ENCODE results near the gene STAG1. TPM values are rescaled to one million over a fixed set of nuclear protein-coding genes. Genes with fewer than 3 reads are reported as not detected.
"Not testable (repeated sequence)": the region's sequence is repeated elsewhere in the genome, so short reads cannot be mapped to it uniquely, and the experiment has no call there.

Gene STAG1
- total RNA-seq, 4 donors from 2014 or later: 48.6 to 71.2 (median 58.2) TPM

DNA sequence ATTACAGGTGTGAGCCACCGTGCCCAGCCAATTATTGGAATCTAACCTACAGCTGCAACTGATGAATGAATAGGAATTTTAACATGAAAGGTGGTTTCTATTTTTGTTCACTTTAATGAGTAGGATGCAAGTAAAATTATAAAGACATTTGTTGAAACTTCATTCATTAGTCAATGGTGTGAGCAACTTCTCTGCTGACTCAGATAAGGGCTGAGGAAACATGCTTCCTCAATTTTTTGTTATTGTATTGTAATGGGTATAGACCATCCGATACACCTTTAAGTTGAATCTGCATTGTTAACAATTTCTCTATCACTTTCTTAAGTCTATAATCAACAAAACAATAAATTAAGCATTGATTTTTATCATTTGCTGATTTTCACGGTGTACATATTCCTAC is 127.8 kb downstream of the STAG1 start:
- Histone ChIP-seq H3K9me3 (no peaks in the 10 kb centered on the region), H3K27ac (no peak overlapping the region), H3K36me3 (peaks cover 0 to 9% (median 0%) of the 10 kb centered on the region in 3 donors), H3K4me3 (no peak overlapping the region), H3K4me1 (peaks cover 0 to 25% (median 3%) of the 10 kb centered on the region in 4 donors), H3K27me3 (no peaks in the 10 kb centered on the region)
- TF ChIP-seq EP300 (IDR thresholded peaks at IDR 0.05) (no peak), POLR2A (IDR thresholded peaks at IDR 0.05) (no peak), CTCF (IDR thresholded peaks at IDR 0.05) (no peak)
- DNase-seq (ENCODE audit: low spot score in 2 of 2): no peak
- WGBS, 2 donors: 95 to 97% methylated on average over 3 of the region's 3 CpGs

DNA sequence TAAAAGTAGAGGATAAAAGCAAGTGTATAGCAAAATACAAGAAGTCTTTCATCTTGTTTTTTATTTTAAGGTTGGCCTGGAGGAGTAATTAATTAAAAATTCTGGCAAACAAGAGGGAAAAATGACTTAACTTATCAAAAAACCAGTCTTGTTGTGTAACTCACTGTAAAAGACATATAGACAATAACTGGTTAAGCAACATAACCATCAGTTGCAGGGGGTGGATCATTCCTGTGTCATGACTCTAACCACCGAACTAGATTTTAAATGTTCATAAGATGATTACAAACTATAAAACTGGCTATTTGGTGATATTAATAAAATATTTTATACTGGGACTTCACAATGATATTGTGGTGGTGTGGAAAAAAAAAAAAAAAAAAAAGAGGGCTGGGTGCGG is 130.6 kb downstream of the STAG1 start:
- Histone ChIP-seq H3K27me3 (no peaks in the 10 kb centered on the region), H3K36me3 (peaks cover 0 to 7% (median 0%) of the 10 kb centered on the region in 3 donors), H3K27ac (no peak overlapping the region), H3K4me3 (no peak overlapping the region), H3K4me1 (peaks cover 0 to 24% (median 3%) of the 10 kb centered on the region in 4 donors), H3K9me3 (no peaks in the 10 kb centered on the region)
- no peak for TF ChIP-seq CTCF (IDR thresholded peaks at IDR 0.05)
- no peak for TF ChIP-seq EP300 (IDR thresholded peaks at IDR 0.05)
- TF ChIP-seq POLR2A (IDR thresholded peaks at IDR 0.05): no peak
- DNase-seq (ENCODE audit: low spot score in 2 of 2): no peak
- WGBS, 2 donors: 63 to 66% methylated on average over 2 of the region's 2 CpGs

DNA sequence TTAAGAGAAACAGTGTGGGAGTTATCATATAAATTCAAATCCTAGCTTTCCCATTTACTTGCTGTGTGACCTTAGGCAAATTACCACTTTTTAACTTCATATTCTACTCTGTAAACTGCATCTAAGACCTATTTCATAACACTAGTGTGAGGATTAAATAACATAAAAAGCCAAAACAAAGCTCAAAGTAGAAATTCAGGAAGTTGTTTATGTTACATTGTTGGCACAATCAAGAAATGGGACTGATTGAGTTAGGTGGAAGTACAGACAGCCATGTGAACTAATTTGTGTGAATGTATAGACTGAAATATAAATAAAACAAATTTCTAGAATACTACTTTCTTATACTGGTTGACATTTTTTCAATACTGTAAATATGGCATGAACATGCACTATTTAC is 131.7 kb downstream of the STAG1 start:
- no peak for DNase-seq (ENCODE audit: low spot score in 2 of 2)
- Histone ChIP-seq H3K27me3 (no peaks in the 10 kb centered on the region), H3K4me3 (no peak overlapping the region), H3K27ac (no peak overlapping the region), H3K36me3 (peaks cover 0 to 7% (median 0%) of the 10 kb centered on the region in 3 donors), H3K9me3 (no peaks in the 10 kb centered on the region), H3K4me1 (peaks cover 0 to 21% (median 0%) of the 10 kb centered on the region in 4 donors)
- no peak for TF ChIP-seq CTCF (IDR thresholded peaks at IDR 0.05)
- no peak for TF ChIP-seq EP300 (IDR thresholded peaks at IDR 0.05)
- TF ChIP-seq POLR2A (IDR thresholded peaks at IDR 0.05): no peak

DNA sequence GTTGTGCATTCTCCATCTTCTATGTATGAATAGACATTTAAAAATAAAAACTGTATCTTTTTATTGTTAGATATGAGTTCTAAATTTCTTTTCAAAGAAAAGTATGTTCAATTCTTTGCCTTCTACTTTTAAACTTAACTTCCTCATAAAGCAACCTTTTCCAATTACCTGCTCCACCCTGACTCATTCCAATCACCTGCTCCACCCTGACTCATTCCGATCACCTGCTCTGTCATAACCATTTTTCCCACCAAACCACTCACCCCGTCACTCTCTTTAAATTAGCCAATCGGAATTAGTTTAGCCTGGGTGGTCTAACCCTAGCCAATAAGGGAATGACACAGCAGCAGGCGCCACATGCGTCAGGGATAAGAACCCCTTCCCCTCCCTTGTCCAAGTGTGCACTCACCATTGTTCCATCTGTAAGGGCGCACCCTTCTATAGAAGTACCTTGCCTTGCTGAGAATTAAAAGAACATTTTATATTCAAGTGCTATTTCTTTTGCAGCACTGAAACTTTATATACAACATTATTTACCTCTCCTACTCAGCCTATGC is 134.1 kb downstream of the STAG1 start:
- not testable (repeated sequence) for H3K4me3 ChIP-seq; DNase-seq (ENCODE audit: low spot score in 2 of 2); H3K27ac ChIP-seq; H3K27me3 ChIP-seq; H3K9me3 ChIP-seq
- Histone ChIP-seq H3K36me3 (peaks cover 0 to 10% (median 0%) of the 10 kb centered on the region in 3 donors), H3K4me1 (peaks cover 0 to 19% (median 0%) of the 10 kb centered on the region in 4 donors)
- WGBS, 2 donors: 80 to 96% methylated on average over 6 of the region's 6 CpGs

DNA sequence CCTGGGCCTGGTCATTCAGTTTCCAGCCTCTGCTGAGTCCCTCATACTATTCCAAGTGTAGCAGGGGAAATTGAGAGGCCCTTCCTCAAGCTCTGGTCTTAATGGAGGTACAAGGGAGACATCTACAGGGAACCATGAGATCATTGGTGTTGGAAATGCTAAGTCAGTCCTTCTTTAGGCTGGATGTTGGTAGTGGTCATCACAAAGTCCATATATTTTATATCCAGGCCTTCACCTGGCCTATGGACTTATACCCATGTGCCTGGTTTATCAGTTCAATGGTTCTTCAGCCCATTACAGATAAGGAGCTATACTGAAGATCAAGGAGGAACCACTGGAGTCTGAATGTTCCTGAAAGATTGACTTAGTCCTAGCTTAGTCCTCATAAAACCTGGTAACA is 135.0 kb downstream of the STAG1 start:
- no peak for DNase-seq (ENCODE audit: low spot score in 2 of 2)
- no peak overlapping the region for H3K4me3 ChIP-seq
- H3K27ac ChIP-seq: no peak overlapping the region
- peaks cover 0 to 10% (median 0%) of the 10 kb centered on the region in 3 donors for H3K36me3 ChIP-seq
- no peaks in the 10 kb centered on the region for H3K9me3 ChIP-seq
- H3K4me1 ChIP-seq: peaks cover 0 to 11% (median 0%) of the 10 kb centered on the region in 4 donors
- H3K27me3 ChIP-seq: no peaks in the 10 kb centered on the region
- TF ChIP-seq EP300 (IDR thresholded peaks at IDR 0.05): no peak
- no peak for TF ChIP-seq POLR2A (IDR thresholded peaks at IDR 0.05)
- TF ChIP-seq CTCF (IDR thresholded peaks at IDR 0.05): no peak

- H3K27ac ChIP-seq: no peak overlapping the region
- WGBS, 2 donors: 53 to 58% methylated on average over 2 of the region's 2 CpGs
- peaks cover 0 to 14% (median 0%) of the 10 kb centered on the region in 3 donors for H3K36me3 ChIP-seq
- TF ChIP-seq EP300 (IDR thresholded peaks at IDR 0.05) (no peak), POLR2A (IDR thresholded peaks at IDR 0.05) (no peak), CTCF (IDR thresholded peaks at IDR 0.05) (no peak)
- peaks cover 0 to 5% (median 0%) of the 10 kb centered on the region in 4 donors for H3K4me1 ChIP-seq
- no peaks in the 10 kb centered on the region for H3K9me3 ChIP-seq
- H3K27me3 ChIP-seq: no peaks in the 10 kb centered on the region
- H3K4me3 ChIP-seq: no peak overlapping the region
- DNase-seq (ENCODE audit: low spot score in 2 of 2): no peak
Observed at GRCh38 chr3:136612512-136612911, 139.7 kb downstream of the STAG1 start.

Data from tibial nerve (tissue), 4 donors.